Upper lobe of left lung (tissue), 6 donors: ENCODE results near the gene LMF2. TPM values are rescaled to one million over a fixed set of nuclear protein-coding genes. Genes with fewer than 3 reads are reported as not detected.

Experiments used
- ATAC-seq, 2 donors: fragments of 200-7000 bp; cut with Tn5 transposase; one replicate each; pipeline ENCODE4 v1.9.1; 2022; ENCODE audit warnings: mild to moderate bottlenecking in 2 of 2, moderate library complexity in 2 of 2; ENCODE audit not compliant: low FRiP score in 2 of 2
- DNase-seq, 2 donors: peaks; one replicate each; pipeline ENCODE4 v3.0.0-alpha.2; 2019 to 2020
- H3K27ac ChIP-seq, 4 donors: fragments of 200-600 bp; sonication (generic); one replicate each; pipeline ENCODE4 v1.5.1; 2016 to 2019
- H3K27me3 ChIP-seq, 4 donors: fragments of 200-600 bp; sonication (generic); one replicate each; pipeline ENCODE4 v1.5.1; 2017 to 2019
- H3K36me3 ChIP-seq, 4 donors: fragments of 200-600 bp; sonication (generic); one replicate each; pipeline ENCODE4 v1.5.1; 2016 to 2019
- H3K4me1 ChIP-seq, 4 donors: fragments of 200-600 bp; sonication (generic); one replicate each; pipeline ENCODE4 v1.5.1; 2018 to 2019
- H3K4me3 ChIP-seq, 4 donors: fragments of 200-600 bp; sonication (generic); one replicate each; pipeline ENCODE4 v1.5.1; 2017 to 2019; ENCODE audit warnings: mild to moderate bottlenecking in 2 of 4, moderate library complexity in 1 of 4
- H3K9me3 ChIP-seq, 4 donors: fragments of 200-600 bp; sonication (generic); one replicate each; pipeline ENCODE4 v1.5.1; 2018 to 2019
- CTCF ChIP-seq, 6 experiments: fragments of 450-650 bp in 4 of 6; fragments of 200-600 bp in 2 of 6; sonication (generic) in 2 of 6; IDR thresholded peaks; one replicate each; pipeline ENCODE4 v1.5.1; 2016 to 2019; ENCODE audit warnings: antibody characterized with exemption in 6 of 6
- EP300 ChIP-seq, 4 donors: sonication (generic); formaldehyde crosslinking; IDR thresholded peaks; one replicate each; pipeline ENCODE4 v1.5.1; 2017; ENCODE audit warnings: antibody characterized with exemption in 4 of 4, control low read depth in 2 of 4
- POLR2A ChIP-seq, 4 donors: fragments of 450-650 bp; IDR thresholded peaks; one replicate each; pipeline ENCODE4 v1.5.1; 2016 to 2017; ENCODE audit warnings: antibody characterized with exemption in 4 of 4, mild to moderate bottlenecking in 2 of 4
- POLR2AphosphoS5 ChIP-seq, 2 donors: sonication (generic); formaldehyde crosslinking; IDR thresholded peaks; one replicate each; pipeline ENCODE4 v1.5.1; 2017; ENCODE audit warnings: antibody characterized with exemption in 2 of 2
- WGBS, 2 donors: methylation state at CpG; one replicate each; pipeline ENCODE4 v1.1.5; 2017 to 2018; 5-methylcytosine and 5-hydroxymethylcytosine counted together
- total RNA-seq, 6 donors: library from RNA; depleted of rRNA in 4 of 6; stranded (reverse); fragments of >200 nt in 4 of 6; gene quantifications; one replicate each; pipeline versions ENCODE4 v1.1.0 to v1.2.1, GENCODE V29; 2016 to 2021
- donor health status: DM: no; HTN: no; CAD: no; lungs with moderate emphysema.
- donor health status: DM: no; HTN: yes; CAD: no; lungs with severe emphysema.

The LMF2 gene
- total RNA-seq, 6 donors from 2014 or later: 36.0 to 87.4 (median 77.4) TPM

GRCh38 chr22:50471197-50471847 lies 36.2 kb downstream of the LMF2 start:
- H3K27ac ChIP-seq: peak overlapping the region in 2 of 4 donors; percentile 46 to 50
- WGBS, 2 donors: 57 to 80% methylated on average over 1 to 21 of the region's 21 CpGs
- TF ChIP-seq POLR2A (IDR thresholded peaks at IDR 0.05) (no peak), EP300 (IDR thresholded peaks at IDR 0.05) (no peak), CTCF (IDR thresholded peaks at IDR 0.05) (no peak), POLR2AphosphoS5 (IDR thresholded peaks at IDR 0.05) (no peak)
- no peaks in the 10 kb centered on the region for H3K9me3 ChIP-seq
- H3K36me3 ChIP-seq: peaks cover 11 to 20% (median 19%) of the 10 kb centered on the region in 4 donors
- DNase-seq (peak in 1 of 2 donors; percentile 68), ATAC-seq (no peak)
- H3K4me1 ChIP-seq: peaks cover 50 to 66% (median 54%) of the 10 kb centered on the region in 4 donors
- H3K4me3 ChIP-seq: no peak overlapping the region
- no peaks in the 10 kb centered on the region for H3K27me3 ChIP-seq

DNA sequence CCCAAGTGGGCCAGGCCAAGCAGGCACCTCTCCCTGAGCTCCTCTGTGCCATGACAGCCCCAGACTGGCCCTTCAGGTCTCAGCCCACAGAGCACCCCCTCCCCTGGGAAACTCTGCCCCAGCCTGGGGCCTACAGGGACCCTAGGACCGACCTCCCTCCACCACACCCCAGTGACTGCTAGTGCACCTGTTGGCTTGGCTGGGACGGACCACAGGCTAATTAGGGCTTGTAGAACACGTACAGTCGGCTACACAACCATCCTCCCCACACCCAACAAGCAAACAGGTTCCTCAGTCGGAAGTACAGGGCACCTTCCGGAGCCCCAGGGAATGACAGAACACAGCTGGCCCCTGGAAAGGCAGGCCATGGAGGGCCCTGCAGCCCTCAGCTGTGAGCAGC lies 37.0 kb downstream of the LMF2 start:
- Histone ChIP-seq H3K27ac (peak overlapping the region in 3 of 4 donors; percentile 22 to 65 (median 50)), H3K4me1 (peaks cover 48 to 64% (median 53%) of the 10 kb centered on the region in 4 donors), H3K4me3 (no peak overlapping the region)

GRCh38 chr22:50469377-50470305 lies 37.9 kb downstream of the LMF2 start:
- H3K36me3 ChIP-seq: peaks cover 17 to 36% (median 36%) of the 10 kb centered on the region in 4 donors
- DNase-seq: peak; percentile 83 to 89
- no peaks in the 10 kb centered on the region for H3K27me3 ChIP-seq
- ATAC-seq: peak; percentile 18 to 63
- no peaks in the 10 kb centered on the region for H3K9me3 ChIP-seq
- 41% methylated on average over 7 to 23 of the region's 25 CpGs for WGBS, 2 donors
- no peak overlapping the region for H3K4me3 ChIP-seq
- peak in 1 of 4 donors; percentile 19 for TF ChIP-seq POLR2A (IDR thresholded peaks at IDR 0.05)
- peak in 1 of 2 donors; percentile 29 for TF ChIP-seq POLR2AphosphoS5 (IDR thresholded peaks at IDR 0.05)
- TF ChIP-seq CTCF (IDR thresholded peaks at IDR 0.05): no peak
- H3K27ac ChIP-seq: peak overlapping the region; percentile 18 to 65 (median 34)
- H3K4me1 ChIP-seq: peaks cover 45 to 59% (median 49%) of the 10 kb centered on the region in 4 donors

More for the DNA sequence above, 37.0 kb downstream of the LMF2 start:
- Histone ChIP-seq H3K9me3 (no peaks in the 10 kb centered on the region), H3K27me3 (no peaks in the 10 kb centered on the region), H3K36me3 (peaks cover 17 to 28% (median 28%) of the 10 kb centered on the region in 4 donors)
- ATAC-seq (no peak), DNase-seq (no peak)
- WGBS, 2 donors: 70 to 74% methylated on average over 3 to 6 of the region's 6 CpGs
- TF ChIP-seq POLR2A (IDR thresholded peaks at IDR 0.05) (no peak), CTCF (IDR thresholded peaks at IDR 0.05) (no peak), EP300 (IDR thresholded peaks at IDR 0.05) (no peak), POLR2AphosphoS5 (IDR thresholded peaks at IDR 0.05) (no peak)

- Histone ChIP-seq H3K36me3 (peaks cover 27 to 47% (median 46%) of the 10 kb centered on the region in 4 donors), H3K4me3 (no peak overlapping the region), H3K9me3 (no peaks in the 10 kb centered on the region), H3K27me3 (no peaks in the 10 kb centered on the region), H3K27ac (peak overlapping the region in 3 of 4 donors; percentile 18 to 65 (median 48)), H3K4me1 (peaks cover 41 to 52% (median 44%) of the 10 kb centered on the region in 4 donors)
- TF ChIP-seq CTCF (IDR thresholded peaks at IDR 0.05): no peak
- no peak for TF ChIP-seq POLR2AphosphoS5 (IDR thresholded peaks at IDR 0.05)
- TF ChIP-seq POLR2A (IDR thresholded peaks at IDR 0.05): no peak
- TF ChIP-seq EP300 (IDR thresholded peaks at IDR 0.05): no peak
- DNase-seq (peak in 1 of 2 donors; percentile 58), ATAC-seq (no peak)
- 90 to 96% methylated on average over 7 to 8 of the region's 8 CpGs for WGBS, 2 donors
These were observed 38.9 kb downstream of the LMF2 start for GRCh38 chr22:50468626-50469025.
